Activated gamma-delta T cell treated with Interleukin-2 at 50 U/mL for 16 hours (primary cell): Measurements from ENCODE around the gene TMC1.

ENCODE experiments used
- DNase-seq: peaks from one replicate; pipeline ENCODE4 v3.0.0-alpha.2; 2020

The TMC1 gene

DNA sequence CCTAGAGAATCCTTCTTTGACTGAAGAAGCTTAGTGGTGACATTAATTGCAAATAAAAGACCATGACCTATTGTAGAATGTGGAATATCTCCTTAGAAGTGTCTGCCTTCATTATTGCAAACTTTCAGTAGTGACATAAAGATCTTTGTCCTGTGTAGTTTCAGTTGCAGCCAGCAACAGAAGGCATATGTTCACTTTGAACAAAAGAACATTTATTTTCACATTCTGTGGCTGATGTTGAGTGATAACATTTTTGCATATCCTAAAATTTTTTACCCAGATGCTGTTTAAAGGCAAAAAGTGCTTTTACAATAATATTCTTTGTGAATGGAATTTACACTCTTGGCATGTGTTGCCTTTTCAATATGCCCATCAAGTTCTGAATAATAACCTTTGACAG is 165.9 kb downstream of the TMC1 start:
- DNase-seq: no peak

DNA sequence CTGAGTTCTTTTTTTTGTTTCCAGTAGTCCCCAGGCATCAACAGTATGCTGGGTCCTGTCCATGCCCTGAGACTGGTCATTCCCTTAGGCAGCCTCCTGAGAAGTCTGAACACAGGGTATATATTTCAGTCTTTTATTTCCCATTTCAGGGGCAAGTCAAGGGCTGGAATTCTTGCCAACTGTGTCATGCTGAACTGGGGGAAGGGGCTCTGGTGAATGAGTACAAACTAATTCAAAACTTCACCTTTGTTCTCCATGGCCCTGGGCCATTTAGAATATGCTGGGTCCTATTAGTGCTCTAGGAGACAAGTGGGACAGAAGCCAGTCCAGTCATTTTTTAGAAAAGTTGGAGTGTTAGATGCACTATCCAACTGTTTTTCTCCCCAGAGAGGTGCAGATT is 170.3 kb downstream of the TMC1 start:
- no peak for DNase-seq

DNA sequence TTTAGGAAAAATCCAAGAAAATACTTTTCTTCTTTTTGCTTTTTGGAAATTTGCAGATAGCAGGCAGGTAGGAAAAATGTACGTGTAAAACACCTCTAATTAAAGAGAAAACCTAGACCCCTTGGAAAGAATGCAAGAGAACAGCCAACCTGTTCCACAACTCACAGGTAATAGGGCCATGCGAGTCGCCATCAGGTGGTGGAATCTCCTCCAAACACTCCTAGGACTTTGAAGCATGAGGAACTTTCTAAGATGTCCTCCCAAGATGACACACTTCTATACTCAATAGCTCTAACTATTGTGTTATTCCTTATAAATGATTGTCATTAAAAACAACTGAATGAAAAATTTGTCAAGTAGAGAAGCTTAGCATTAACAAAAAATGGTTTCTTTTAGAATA is 174.0 kb downstream of the TMC1 start:
- no peak for DNase-seq

DNA sequence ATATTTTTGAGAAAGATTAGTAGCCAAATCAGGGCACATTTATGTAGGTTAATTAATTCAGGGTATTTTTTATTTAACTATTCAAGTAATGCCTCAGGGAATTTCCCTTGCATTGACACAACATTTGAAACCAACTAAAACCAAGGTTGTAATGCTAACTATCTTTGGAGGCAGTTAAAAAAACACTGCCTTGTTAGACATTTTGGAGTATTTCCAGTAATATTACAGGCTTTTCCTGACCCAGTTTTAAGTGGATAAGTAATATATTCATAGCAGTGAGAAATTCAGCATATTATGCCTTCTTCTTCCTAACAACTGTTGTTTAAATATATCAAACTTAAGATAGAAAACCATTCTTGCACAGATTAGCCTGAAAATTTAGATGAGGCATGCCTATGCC is 175.1 kb downstream of the TMC1 start:
- no peak for DNase-seq

DNA sequence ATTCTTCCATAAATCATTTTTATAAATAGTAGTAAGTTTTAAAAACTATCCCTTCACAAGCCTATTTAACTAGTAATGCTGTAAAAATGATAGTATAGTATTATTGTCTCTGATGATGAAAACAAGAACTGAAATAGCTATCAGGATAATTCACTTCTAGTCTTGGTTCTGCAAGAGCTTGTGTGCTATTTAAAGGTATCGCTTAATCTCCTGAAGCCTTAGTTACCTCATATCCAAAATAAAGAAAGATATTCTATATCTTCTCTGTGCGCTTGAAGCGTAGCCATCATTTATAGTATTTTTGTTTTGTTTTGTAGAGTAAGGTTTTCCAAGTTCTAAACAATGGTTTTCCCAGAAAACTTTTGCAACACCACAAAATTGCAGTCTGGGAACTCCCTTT is 180.1 kb downstream of the TMC1 start:
- no peak for DNase-seq

DNA sequence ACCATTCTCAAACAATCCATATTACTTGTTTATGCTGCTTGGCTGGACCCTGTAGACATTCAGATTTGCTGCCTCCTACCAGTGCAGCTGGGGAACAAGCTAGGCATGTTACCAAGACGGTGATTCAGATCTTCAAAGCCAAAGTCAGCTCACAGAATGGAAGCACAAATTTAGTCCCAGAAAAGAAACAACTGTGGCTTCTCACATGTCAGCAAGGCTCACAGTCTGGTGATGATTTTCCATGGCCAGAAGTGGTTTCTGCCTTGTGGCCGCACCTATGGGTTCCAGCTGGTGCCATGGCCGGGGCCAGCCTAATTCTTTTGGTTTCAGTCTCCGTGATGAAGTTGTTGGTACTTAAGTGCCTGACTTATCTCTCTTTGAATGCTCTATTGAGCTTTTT is 182.2 kb downstream of the TMC1 start:
- no peak for DNase-seq

DNA sequence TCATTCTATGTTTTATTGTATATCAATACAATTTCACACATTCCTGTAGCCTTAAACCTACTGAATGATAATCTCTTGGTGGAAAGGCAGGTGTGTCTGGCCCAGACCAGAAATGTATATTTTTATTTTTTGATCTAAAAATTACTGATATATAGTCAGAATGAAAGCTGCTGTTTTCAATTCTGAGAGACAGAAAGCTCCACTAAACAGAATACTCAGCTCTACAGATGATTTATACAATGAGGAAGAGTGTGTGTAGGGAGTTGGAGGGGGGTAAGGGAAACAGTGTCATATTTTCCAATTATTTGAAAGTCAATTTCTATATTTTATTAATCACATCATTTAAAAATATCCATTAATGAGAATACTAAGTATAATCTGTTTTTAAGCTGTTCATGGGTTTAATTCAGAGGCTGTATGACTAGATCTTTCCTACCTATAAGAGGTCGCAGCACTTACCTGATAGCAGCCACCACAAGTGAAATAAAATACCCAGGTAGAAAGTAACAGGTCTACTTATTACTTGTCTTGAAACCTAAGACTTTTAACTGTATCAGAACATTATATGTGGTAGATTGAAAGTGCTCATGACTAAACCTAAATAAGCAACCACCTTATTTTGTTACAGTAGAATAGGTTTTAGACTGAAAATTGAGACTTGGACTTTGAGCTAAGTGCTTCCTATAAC is 183.4 kb downstream of the TMC1 start:
- DNase-seq: no peak

DNA sequence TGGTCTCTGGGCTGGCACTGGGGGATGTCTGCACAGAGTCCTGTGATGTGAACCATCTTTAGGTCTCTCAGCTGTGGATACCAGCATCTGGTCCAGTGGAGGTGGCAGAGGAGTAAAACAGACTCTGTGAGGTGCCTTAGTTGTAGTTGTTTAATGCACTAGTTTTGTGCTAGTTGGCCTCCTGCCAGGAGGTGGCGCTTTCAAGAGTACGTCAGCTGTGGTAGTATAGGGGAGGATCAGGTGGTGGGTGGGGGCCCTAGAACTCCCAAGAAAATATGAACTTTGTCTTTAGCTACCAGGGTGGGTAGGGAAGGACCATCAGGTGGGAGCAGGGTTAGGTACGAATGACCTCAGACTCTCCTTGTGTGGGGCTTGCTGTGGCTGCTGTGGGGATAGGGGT is 197.1 kb downstream of the TMC1 start:
- no peak for DNase-seq

DNA sequence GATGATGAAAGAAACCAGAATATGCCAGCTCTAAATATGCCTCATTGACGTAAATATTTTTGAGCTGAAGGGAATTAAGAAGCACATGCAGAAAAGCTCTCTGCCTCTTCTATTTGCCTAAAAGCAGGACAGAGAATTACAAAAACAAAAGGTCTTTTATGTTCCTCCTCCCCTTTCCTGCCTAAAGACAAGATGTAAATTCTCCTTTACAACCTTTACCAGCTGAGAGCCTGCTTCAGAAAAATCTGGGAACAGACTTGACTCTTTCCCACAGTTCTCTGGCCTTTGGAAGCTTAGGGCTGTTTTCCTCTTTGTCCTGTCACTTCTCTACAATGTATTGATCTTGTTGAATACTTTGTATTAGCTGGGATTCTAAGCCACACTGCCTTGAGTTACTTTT is 199.7 kb downstream of the TMC1 start:
- no peak for DNase-seq

DNA sequence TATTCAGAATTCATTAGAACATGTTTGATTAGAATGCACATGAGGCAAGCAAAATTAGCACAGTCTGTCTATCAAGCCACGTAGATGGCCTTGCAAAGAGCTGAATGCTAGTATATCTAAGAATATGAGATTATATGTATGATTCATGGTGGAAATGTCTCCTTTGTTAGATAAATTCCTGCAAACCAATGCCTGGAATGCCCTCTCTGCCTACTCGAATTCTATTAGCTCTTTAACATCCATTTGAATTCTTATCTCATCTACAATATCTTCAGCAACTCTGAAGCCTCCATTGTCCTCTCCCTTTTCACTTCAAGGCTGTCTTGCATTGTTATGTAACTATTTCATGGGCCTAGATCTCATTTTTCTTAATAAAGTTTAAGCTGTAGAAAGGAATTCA is 205.5 kb downstream of the TMC1 start:
- DNase-seq: no peak

DNA sequence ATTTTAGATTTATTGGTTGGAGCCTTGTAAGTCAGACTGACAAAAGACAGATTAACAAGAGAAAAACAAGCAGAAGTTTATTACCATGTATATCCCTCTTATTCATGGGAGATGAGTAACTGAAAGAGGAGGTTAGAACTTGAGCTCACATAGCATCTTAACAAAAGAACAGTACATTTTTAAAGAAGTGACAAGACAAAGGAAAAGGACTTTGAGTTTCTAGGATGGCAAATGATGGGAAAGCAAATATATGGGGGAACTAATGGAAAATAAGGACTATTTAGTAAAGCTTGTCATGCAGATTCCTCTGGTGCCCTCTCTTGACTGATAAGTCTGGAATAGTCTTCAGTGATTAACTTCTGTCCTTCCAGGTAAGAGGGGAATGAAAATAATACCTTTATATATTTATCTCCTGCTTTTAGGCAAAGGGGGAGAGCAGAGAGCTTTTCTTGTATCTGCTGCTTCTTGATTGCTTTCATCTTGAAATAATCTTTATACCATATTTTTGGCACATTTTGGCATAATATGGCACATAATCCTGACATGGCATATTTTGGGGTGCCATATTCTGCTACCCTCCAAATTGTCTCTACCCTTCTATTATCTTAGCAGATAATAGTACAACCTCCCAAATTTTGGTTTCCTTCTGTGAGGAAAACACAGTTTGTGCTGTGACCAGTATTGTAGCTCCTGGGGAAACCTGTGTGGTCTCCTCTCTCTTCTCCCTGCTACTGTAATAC is 206.8 kb downstream of the TMC1 start:
- DNase-seq: no peak

DNA sequence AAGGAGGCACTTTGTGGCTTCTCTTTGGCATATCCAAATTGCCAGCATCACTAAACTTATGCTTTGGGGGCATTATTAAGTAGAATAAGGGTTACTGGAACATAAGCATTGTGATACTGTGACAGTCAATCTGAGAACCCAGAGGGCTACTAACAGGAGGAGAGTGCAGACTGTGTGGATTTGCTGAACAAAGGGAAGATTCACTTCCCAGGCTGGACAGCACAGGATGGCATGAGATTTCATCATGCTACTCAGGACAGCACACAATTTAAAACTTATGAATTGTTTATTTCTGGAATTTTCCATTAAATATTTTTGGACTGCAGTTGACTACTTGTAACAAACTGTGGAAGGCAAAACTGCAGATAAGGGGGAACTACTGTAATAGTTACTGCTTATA is 212.5 kb downstream of the TMC1 start:
- no peak for DNase-seq

DNA sequence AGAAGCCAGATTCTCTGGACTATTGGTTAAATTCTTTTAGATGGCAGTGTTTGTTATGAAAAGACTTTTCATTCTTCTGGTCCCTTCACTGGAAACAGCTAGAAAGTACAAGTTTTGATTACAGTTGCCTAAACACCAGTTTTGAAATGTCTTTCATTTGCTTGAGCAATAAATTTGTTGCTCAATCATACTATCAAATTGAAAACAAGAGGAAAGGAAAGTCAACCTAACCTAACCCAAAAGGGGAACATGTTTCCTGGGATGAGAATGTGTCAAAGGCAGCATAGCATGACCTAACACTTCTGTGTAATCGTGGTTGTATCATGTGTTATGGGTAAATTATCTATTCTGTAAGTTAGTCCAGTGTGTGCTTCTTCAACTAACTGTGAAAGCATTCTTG is 213.2 kb downstream of the TMC1 start:
- no peak for DNase-seq

DNA sequence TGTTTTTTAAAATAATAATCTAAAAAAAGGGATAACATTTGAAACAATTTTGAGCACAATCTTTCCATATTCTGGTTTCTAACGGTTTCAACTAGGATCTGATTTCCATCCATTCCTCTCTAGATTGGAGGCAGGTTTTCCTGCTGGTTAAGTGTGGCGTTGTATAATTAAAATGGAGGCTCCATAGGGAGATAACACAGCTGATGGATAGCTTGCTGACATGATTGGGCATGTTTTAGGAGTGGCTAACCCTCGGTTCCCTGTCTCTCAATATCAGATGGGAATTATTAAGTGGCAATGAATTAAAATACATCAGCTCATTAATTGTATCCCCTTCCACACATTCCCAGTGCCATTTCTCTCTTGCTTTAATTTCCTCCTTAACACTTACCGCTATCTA is 222.4 kb downstream of the TMC1 start:
- no peak for DNase-seq

DNA sequence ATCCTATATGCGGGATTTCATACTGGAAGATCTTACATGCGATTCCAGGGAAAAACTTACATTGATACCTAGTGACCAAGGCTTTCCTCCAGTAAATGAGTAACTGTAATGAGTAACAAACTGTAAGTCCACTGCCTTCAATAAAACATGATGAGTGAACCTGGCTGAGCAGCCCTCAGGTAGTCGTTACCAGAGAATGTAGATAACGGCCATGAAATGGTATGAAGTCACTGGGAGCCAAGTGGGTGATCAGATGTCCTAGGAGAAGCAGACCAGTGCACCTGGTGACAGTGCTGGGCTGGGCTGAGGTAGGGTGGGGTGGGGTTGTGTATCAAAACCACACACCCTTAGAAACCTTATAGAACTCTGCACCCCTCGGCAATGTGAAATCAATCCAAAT is 227.9 kb downstream of the TMC1 start:
- DNase-seq: no peak

DNA sequence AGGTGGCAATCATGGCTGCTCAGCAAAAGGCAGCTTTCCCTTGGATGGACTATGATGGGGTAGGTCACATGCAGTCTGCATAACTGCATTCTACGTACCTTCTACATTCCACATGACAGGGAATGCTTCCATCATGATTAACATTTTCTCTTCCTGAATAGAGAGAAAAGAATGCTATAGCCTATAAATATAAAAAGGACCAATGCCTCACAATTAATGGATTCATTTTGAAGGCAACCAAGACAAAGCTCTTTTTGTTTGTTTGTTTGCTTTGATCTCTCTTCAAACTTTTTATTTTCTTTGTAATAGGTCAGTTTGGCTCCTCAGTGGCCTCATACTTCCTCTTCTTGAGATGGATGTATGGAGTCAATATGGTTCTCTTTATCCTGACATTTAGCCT is 230.1 kb downstream of the TMC1 start:
- no peak for DNase-seq

DNA sequence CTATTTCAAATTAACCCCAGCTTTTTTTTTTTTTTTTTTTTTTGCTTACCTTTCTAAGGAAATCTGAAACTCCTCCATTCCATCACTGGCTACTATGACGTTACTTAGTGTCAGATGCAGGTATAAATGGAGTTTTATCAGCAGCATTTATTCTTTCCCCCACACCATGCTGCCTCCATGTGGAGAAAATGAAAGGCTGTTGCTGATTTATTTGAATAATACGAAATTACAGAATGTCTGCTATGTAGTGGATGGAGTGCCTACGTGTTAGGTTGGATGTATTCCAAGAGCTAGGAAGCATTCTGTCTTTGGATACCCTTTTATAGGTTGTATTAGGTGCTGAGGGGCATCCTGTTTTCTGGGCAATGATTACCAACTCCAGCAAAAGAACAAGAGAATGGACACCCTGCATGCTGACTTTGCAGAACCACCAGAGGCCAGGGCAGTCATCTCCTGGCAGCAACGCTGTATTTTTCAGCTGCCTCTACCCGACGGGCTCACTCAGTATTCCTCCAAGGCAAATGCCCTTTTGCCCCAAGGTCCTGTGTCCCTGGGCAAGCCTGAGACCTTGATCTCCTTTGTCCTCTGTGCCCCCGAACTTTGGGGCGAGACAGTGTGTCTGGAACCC is 232.0 kb downstream of the TMC1 start:
- DNase-seq: no peak

DNA sequence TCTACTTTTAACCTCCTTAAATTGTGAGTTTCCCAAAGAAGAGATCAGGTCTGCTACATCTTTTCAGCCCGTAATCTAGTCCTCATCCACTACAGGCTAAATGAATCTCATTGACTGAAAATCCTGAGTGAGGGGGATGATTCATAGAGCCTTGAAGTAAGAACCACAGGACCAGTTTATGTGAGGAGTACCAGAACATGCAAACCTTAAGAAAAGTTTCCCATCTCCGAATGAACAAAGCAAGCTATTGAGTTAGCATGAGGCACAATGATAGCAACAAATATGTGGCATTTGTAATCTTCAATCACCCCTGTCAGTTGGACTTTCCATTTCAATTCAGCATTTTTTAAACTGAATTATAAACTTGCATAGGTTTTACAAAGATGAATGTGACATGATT is 234.4 kb downstream of the TMC1 start:
- DNase-seq: no peak

DNA sequence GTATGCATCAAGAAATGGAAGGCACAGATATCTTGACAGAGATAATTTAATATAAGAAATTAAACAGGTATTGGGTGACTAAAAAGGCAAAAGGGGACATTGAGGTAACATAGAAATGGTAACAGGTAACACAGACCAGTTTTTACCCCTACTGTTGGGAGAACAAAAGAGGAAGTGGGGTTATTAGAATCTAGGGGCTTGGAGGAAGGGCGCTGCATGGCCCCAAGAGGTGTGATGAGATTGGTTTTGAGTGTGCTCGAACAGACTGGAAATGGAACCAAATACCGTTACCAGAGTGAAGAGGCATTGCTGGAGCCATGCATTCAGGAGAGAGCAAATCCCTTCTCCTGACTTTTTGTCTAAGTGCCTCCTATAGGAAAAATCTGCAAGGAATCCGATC is 237.5 kb downstream of the TMC1 start:
- no peak for DNase-seq

DNA sequence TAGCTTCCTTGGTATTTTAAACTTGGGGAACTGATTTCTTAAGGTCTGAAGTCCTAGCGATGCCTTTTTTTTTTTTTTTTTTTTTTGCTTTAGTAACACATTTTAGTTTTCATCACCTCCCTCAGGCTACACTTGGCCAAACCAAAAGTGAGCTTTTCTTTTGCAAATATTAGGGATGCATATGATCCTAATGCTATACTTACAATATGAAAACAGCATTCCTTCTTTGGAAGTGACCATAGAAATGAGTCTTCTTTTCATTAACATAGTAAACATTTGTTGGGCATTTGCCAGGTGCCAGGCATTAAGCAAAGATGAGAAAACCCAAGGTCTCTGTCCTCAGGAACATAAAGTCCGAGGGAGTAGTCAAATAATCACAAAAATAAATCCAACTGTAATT is 241.6 kb downstream of the TMC1 start:
- no peak for DNase-seq

DNA sequence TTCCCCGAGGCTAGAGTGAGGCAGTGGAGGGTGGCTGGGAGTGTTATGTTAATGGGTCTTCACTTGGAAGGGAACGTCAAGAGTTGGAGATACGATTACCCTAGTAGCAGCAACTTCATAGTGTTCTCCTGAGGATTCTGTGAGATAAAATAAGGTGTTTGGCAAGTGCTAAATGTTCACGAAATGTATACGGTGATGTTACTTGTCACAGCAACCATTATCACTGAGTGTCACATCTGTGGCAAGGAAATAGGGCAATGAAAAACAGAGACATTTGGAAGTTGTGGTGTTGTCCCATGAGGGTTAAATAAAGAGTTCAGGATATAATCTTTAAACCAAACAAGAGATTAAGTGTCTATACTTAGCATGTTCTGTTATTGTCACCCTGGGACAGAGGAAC is 248.1 kb downstream of the TMC1 start:
- no peak for DNase-seq

DNA sequence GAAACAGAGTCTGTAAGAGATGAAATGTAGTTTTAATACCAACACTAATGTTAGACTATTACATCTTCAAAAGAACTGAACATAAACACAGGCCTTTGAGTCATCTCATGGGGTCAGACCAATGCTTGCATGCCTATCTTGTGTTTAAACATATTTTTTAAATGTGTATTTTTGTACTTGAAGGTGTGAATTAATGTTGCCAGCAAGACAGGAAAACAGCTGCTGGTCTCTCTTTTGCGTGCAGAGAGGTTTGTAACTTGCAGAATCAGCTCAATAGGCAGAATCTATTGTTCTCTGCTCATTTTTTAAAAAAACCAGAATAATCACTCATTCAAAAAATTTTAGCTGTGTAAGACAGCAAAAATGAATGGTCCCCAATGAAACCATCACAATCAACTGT is 251.3 kb downstream of the TMC1 start:
- DNase-seq: no peak

DNA sequence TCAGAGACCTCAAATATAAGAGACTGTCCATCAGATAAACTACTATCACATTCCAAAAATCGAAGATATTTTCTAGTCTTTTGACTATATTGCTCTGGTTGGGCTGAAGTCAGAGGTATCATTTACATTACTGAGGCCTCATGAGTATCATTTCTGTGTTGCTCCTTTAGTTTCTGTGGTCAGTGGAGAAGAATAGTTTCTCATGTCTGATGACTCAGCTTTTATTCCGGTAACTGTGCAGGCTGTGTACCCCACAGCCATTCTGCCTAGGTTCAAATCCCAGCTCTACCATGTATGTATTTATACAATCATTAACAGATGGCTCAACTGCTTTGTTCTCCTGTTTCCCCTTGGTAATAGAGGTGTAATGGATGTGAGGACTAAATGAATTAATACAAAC is 252.2 kb downstream of the TMC1 start:
- DNase-seq: no peak

DNA sequence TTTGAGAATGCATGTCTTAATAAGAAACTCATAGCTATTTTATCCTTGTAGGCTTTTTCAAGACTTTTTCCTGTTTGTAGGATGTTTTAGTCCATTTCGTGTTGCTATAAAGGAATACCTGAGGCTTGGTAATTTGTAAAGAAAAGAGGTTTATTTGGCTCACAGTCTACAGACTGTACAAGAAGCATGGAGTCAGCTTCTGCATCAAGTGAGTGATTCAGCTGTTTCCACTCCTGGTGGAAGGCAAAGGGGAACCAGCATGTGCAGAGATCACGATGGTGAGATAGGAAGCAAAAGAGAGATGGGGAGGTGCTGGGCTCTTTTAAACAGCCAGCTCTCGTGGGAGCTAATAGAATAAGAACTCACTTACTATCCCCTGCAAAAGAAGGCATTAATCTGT is 254.2 kb downstream of the TMC1 start:
- no peak for DNase-seq

DNA sequence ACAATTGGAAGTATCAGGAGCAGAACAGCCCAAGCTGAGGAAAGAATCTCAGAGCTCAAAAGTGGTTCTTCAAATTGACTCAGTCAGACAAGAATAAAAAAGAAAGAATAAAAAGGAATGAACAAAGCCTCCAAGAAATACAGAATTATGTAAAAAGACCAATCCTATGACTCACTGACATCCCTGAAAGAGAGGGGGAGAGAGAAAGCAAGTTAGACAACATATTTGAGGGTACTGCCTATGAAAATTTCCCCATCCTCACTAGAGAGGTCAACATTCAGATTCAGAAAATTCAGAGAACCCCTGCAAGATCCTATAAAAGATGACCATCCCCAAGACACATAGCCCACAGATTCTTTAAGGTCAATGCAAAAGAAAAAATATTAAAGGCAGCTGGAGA is 258.2 kb downstream of the TMC1 start:
- DNase-seq: no peak
